Small intestine (tissue), 7 donors: ENCODE results near the gene GAK. TPM values are rescaled to one million over a fixed set of nuclear protein-coding genes. Genes with fewer than 3 reads are reported as not detected.
A peak's percentile ranks its signal among the peaks of the same experiment; 100 is the strongest.

ENCODE experiments used
- DNase-seq, 2 donors: peaks; one replicate each; pipeline versions ENCODE4 v3.0.0 to v3.0.0-alpha.2; 2013
- FAIRE-seq: peaks from 2 replicates; lab custom pipeline; 2012; peaks lifted over from hg19 to GRCh38; lab: Jason Lieb, UNC
- H3K27ac ChIP-seq, 3 donors: one replicate each; pipeline ENCODE4 v1.5.1; 2013; ENCODE audit warnings: low read length in 2 of 3, mild to moderate bottlenecking in 2 of 3, control low read depth in 1 of 3, inconsistent platforms in 1 of 3, low read depth in 1 of 3, moderate library complexity in 1 of 3
- H3K27me3 ChIP-seq, 3 donors: one replicate each; pipeline ENCODE4 v1.6.1; 2013; ENCODE audit warnings: low read length in 3 of 3, inconsistent platforms in 1 of 3; ENCODE audit not compliant: control insufficient read depth in 3 of 3, insufficient read depth in 3 of 3
- H3K36me3 ChIP-seq, 3 donors: one replicate each; pipeline ENCODE4 v1.6.1; 2013; ENCODE audit warnings: low read length in 3 of 3, inconsistent platforms in 1 of 3, low read depth in 1 of 3, mild to moderate bottlenecking in 1 of 3, moderate library complexity in 1 of 3; ENCODE audit not compliant: control insufficient read depth in 3 of 3, insufficient read depth in 2 of 3
- H3K4me1 ChIP-seq, 3 donors: one replicate each; pipeline ENCODE4 v1.6.1; 2013; ENCODE audit warnings: low read length in 2 of 3, inconsistent platforms in 1 of 3, low read depth in 1 of 3, mild to moderate bottlenecking in 1 of 3, moderate library complexity in 1 of 3; ENCODE audit not compliant: control insufficient read depth in 3 of 3, insufficient read depth in 2 of 3
- H3K4me3 ChIP-seq, 3 donors: one replicate each; pipeline ENCODE4 v1.5.1; 2013; ENCODE audit warnings: low read length in 3 of 3, control low read depth in 1 of 3, inconsistent platforms in 1 of 3, low read depth in 1 of 3, mild to moderate bottlenecking in 1 of 3, moderate library complexity in 1 of 3
- H3K9me3 ChIP-seq, 2 donors: one replicate each; pipeline ENCODE4 v1.6.1; 2013; ENCODE audit warnings: low read depth in 1 of 2, low read length in 1 of 2; ENCODE audit not compliant: control insufficient read depth in 2 of 2, insufficient read depth in 1 of 2
- WGBS, 3 donors: extraction: QIAGEN DNeasy Blood & Tissue Kit; methylation state at CpG; one replicate each; pipeline ENCODE4 v1.1.7; 2013; 5-methylcytosine and 5-hydroxymethylcytosine counted together
- polyA plus RNA-seq, 4 donors: library from polyadenylated mRNA; stranded (reverse) in 3 of 4; unstranded in 1 of 4; fragments of 200-250 nt in 3 of 4; fragments of 120-200 nt in 1 of 4; gene quantifications; one replicate each; pipeline versions ENCODE4 v1.2.1 to v1.2.3, GENCODE V29; 2013
- donor health status: healthy with polysubstance abuse.
- donor health status: control.
- donor health status: control.
- donor health status: Bipolar disorder and iron deficiency.
- donor health status: healthy.

GAK gene
- polyA plus RNA-seq, 4 donors, result 98.4 to 463 (median 230) TPM

- 4 to 8% (median 5%) methylated on average over 46 to 94 of the region's 94 CpGs for WGBS, 3 donors
- Histone ChIP-seq H3K4me1 (no peaks in the 10 kb centered on the region), H3K27ac (no peak overlapping the region), H3K9me3 (no peaks in the 10 kb centered on the region), H3K4me3 (peak overlapping the region in 2 of 3 donors; percentile 8 to 64), H3K27me3 (peaks cover 11 to 74% (median 30%) of the 10 kb centered on the region in 3 donors), H3K36me3 (no peaks in the 10 kb centered on the region)
- DNase-seq, result peak in 1 of 2 donors; percentile 64
- FAIRE-seq, result no peak
These were observed 106.8 kb downstream of the GAK start for GRCh38 chr4:825063-825970.

DNA sequence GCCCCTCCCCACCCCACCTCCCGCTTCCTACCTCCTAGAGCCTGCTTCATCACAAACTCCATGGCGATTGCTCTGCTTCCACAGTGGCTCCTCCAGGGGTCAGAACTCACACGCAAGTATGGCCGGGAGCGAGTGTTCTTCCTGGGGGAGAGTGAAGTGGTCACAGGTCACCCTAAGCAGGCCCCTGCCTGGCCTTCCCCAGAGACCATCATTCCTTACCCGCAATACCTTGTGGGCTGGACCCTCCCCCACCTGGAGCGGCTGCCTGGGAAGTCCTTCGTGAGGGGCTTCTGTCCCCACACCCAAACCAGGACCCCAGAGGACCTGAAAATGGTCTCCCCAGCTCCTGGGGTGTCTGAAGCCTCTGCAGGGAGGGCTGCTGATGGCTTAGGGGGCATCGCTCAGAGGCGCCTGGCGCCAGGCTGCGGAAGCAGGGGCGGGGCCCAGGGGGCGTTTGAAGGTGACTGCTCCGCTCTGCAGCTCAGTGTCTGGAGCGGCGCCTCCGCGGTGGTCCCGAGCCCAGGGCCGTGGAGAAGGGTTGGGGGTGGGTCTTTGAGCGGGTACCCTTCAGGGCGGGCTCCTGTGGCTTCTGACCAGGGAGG, 107.6 kb downstream of the GAK start:
- no peak for DNase-seq
- peaks cover 0 to 6% of the 10 kb centered on the region in 2 donors for H3K9me3 ChIP-seq
- 11 to 20% (median 13%) methylated on average over 23 of the region's 23 CpGs for WGBS, 3 donors

DNA sequence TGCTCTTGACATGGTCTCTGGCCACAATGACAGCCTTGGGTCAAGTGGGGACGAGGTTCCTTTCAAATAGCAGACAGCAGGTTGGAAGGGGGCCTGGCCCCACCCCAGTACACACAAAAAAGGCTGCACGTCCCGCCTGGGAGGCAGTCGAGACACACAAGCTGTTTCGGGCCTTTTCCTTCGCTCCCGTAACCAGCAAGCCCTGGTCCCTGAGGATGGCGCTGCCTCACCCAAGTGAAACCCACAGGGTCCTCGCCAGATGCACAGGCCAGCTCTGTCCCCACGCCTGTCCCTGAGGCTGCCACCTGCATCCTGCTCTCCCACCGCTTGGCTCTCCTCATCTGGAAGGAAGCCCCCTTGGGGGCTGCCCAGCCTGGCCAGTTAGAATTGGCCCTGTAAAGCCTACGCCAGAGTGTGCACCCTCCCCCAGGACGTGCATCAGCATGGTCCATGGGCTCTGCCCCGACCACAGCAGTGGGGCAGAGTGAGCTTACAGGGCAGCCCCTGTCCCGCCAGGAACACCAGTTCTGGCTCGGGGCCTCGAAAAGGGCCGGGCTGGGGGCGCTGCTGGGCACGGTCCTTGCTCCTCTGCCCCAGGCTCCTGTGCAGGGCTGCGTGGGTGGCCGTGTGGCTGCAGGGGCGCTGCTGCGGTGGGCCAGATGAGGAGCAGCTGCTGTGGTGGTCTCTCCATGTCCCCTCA, 108.2 kb downstream of the GAK start:
- no peak for DNase-seq
- Histone ChIP-seq H3K4me3 (no peak overlapping the region), H3K27ac (no peak overlapping the region), H3K4me1 (no peaks in the 10 kb centered on the region), H3K27me3 (peaks cover 7 to 71% (median 30%) of the 10 kb centered on the region in 3 donors), H3K9me3 (peaks cover 0 to 8% of the 10 kb centered on the region in 2 donors), H3K36me3 (no peaks in the 10 kb centered on the region)
- WGBS, 3 donors, result 50 to 61% (median 55%) methylated on average over 20 to 24 of the region's 24 CpGs
- no peak for FAIRE-seq

More for the DNA sequence above, 107.6 kb downstream of the GAK start:
- Histone ChIP-seq H3K4me1 (no peaks in the 10 kb centered on the region), H3K27ac (no peak overlapping the region), H3K36me3 (no peaks in the 10 kb centered on the region), H3K27me3 (peaks cover 11 to 73% (median 30%) of the 10 kb centered on the region in 3 donors), H3K4me3 (no peak overlapping the region)
- FAIRE-seq, result no peak

GRCh38 chr4:823176-823760, 108.8 kb downstream of the GAK start:
- H3K4me1 ChIP-seq, result no peaks in the 10 kb centered on the region
- DNase-seq (no peak), FAIRE-seq (no peak)
- no peak overlapping the region for H3K27ac ChIP-seq
- peaks cover 7 to 65% (median 28%) of the 10 kb centered on the region in 3 donors for H3K27me3 ChIP-seq
- no peak overlapping the region for H3K4me3 ChIP-seq
- 73 to 79% (median 78%) methylated on average over 21 of the region's 21 CpGs for WGBS, 3 donors
- H3K36me3 ChIP-seq, result no peaks in the 10 kb centered on the region
- H3K9me3 ChIP-seq, result peaks cover 0 to 8% of the 10 kb centered on the region in 2 donors

- no peaks in the 10 kb centered on the region for H3K4me1 ChIP-seq
- peaks cover 7 to 60% (median 28%) of the 10 kb centered on the region in 3 donors for H3K27me3 ChIP-seq
- DNase-seq (no peak), FAIRE-seq (no peak)
- H3K36me3 ChIP-seq, result no peaks in the 10 kb centered on the region
- WGBS, 3 donors, result 57 to 67% (median 64%) methylated on average over 24 of the region's 24 CpGs
- H3K27ac ChIP-seq, result no peak overlapping the region
- H3K4me3 ChIP-seq, result no peak overlapping the region
- H3K9me3 ChIP-seq, result peaks cover 0 to 8% of the 10 kb centered on the region in 2 donors
These were observed 109.5 kb downstream of the GAK start for GRCh38 chr4:822361-823175.

- Histone ChIP-seq H3K4me3 (no peak overlapping the region), H3K36me3 (no peaks in the 10 kb centered on the region), H3K9me3 (peaks cover 0 to 8% of the 10 kb centered on the region in 2 donors), H3K4me1 (no peaks in the 10 kb centered on the region), H3K27ac (no peak overlapping the region), H3K27me3 (peaks cover 7 to 52% (median 23%) of the 10 kb centered on the region in 3 donors)
- WGBS, 3 donors, result 78 to 80% (median 78%) methylated on average over 12 to 16 of the region's 16 CpGs
- FAIRE-seq, result no peak
- no peak for DNase-seq
These were observed 110.5 kb downstream of the GAK start for GRCh38 chr4:821631-822030.

DNA sequence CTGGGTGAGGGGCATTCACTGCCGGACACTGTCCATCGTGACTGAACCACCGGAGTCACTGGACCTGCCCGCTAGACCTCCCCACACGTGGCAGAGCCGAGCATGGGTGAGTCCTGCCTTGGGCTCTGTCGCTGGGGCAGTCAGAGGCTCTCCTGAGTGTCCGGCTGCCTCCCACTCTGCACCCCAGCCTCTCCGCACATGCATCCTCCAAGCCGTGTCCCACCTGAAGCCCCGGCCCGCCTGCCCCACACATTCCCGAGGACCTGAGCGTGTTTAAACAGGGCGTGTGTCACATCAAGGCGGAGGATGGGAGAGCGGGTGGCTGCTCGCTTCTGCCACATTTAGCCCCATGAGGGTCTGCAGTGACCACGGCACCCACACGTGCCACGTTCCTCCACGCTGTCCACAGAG, 110.9 kb downstream of the GAK start:
- Histone ChIP-seq H3K27ac (no peak overlapping the region), H3K4me1 (no peaks in the 10 kb centered on the region), H3K36me3 (no peaks in the 10 kb centered on the region), H3K27me3 (peaks cover 7 to 50% (median 23%) of the 10 kb centered on the region in 3 donors), H3K9me3 (peaks cover 0 to 8% of the 10 kb centered on the region in 2 donors), H3K4me3 (no peak overlapping the region)
- no peak for DNase-seq
- FAIRE-seq, result no peak
- WGBS, 3 donors, result 75 to 85% (median 81%) methylated on average over 21 to 22 of the region's 22 CpGs
